Gastroesophageal sphincter (tissue), 4 donors: ENCODE measurements around the gene DNAJB6. TPM values are rescaled to one million over a fixed set of nuclear protein-coding genes. Genes with fewer than 3 reads are reported as not detected.

ENCODE experiments used
- ATAC-seq: fragments of 150-250 bp; one replicate; pipeline ENCODE4 v1.9.1; 2016; ENCODE audit warnings: mild to moderate bottlenecking, moderate library complexity
- H3K27ac ChIP-seq, 4 donors: fragments of 200-600 bp; sonication (generic) in 3 of 4; 1 replicate in 3 of 4; 2 replicates in 1 of 4; pipeline ENCODE4 v1.5.1; 2016 to 2019
- H3K27me3 ChIP-seq: fragments of 200-600 bp; sonication (generic); one replicate; pipeline ENCODE4 v1.5.1; 2019
- H3K36me3 ChIP-seq, 2 donors: fragments of 200-600 bp; sonication (generic); one replicate each; pipeline ENCODE4 v1.5.1; 2019; ENCODE audit warnings: control low read depth in 1 of 2
- H3K4me1 ChIP-seq, 3 donors: fragments of 200-600 bp; sonication (generic); 1 replicate in 2 of 3; 2 replicates in 1 of 3; pipeline ENCODE4 v1.5.1; 2016 to 2019; ENCODE audit warnings: control low read depth in 2 of 3
- H3K4me3 ChIP-seq, 2 donors: fragments of 200-600 bp; sonication (generic); one replicate each; pipeline ENCODE4 v1.5.1; 2019; ENCODE audit warnings: mild to moderate bottlenecking in 1 of 2, moderate library complexity in 1 of 2
- H3K9me3 ChIP-seq, 3 donors: fragments of 200-600 bp; sonication (generic); one replicate each; pipeline ENCODE4 v1.5.1; 2017 to 2019; ENCODE audit warnings: control low read depth in 2 of 3
- EP300 ChIP-seq: sonication (generic); formaldehyde crosslinking; IDR thresholded peaks from one replicate; pipeline ENCODE4 v1.6.1; 2017; ENCODE audit warnings: antibody characterized with exemption, mild to moderate bottlenecking
- POLR2A ChIP-seq, 2 donors: fragments of 450-650 bp; IDR thresholded peaks; one replicate each; pipeline ENCODE4 v1.6.1; 2017; ENCODE audit warnings: antibody characterized with exemption in 2 of 2, mild to moderate bottlenecking in 2 of 2, moderate library complexity in 1 of 2
- POLR2AphosphoS5 ChIP-seq: sonication (generic); formaldehyde crosslinking; IDR thresholded peaks from one replicate; pipeline ENCODE4 v1.6.1; 2017; ENCODE audit warnings: antibody characterized with exemption
- WGBS, 2 donors: methylation state at CpG; one replicate each; pipeline ENCODE4 v1.1.5; 2018; ENCODE audit warnings: low coverage in 1 of 2; 5-methylcytosine and 5-hydroxymethylcytosine counted together
- total RNA-seq, 4 donors: library from RNA; depleted of rRNA; stranded (reverse); fragments of >200 nt; gene quantifications; one replicate each; pipeline ENCODE4 v1.1.0, GENCODE V29; 2016
- TF ChIP-seq, protein P1 (sequence below), 4 experiments: fragments of 200-600 bp in 2 of 4; fragments of 450-650 bp in 2 of 4; sonication (generic) in 1 of 4; IDR thresholded peaks; one replicate each; pipeline ENCODE4 v1.5.1; 2017 to 2019; ENCODE audit warnings: antibody characterized with exemption in 4 of 4, mild to moderate bottlenecking in 2 of 4, moderate library complexity in 2 of 4

Gene DNAJB6
- total RNA-seq, 4 donors from 2014 or later, result 117 to 195 (median 148) TPM

DNA sequence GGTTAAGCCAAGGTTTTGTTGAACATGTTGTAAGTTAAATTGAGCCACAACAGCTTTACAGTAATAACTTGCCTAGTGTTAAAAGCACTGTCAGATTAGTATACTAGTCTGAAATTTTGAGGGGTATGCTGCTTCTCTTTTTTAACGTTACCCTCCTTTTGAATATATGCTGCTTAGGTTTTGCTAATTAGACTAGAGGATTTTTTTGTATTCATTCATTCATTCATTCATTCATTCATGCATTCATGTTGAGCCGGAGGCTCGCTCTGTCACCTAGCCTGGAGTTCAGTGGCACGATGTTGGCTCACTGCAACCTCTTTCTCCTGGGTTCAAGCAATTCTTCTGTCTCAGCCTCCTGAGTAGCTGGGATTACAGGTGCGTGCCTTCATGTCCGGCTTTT, 24.7 kb downstream of the DNAJB6 start:
- no peak overlapping the region for H3K4me3 ChIP-seq
- ATAC-seq, result no peak
- no peak overlapping the region for H3K27ac ChIP-seq
- H3K27me3 ChIP-seq, result no peaks in the 10 kb centered on the region
- TF ChIP-seq, protein P1, sequence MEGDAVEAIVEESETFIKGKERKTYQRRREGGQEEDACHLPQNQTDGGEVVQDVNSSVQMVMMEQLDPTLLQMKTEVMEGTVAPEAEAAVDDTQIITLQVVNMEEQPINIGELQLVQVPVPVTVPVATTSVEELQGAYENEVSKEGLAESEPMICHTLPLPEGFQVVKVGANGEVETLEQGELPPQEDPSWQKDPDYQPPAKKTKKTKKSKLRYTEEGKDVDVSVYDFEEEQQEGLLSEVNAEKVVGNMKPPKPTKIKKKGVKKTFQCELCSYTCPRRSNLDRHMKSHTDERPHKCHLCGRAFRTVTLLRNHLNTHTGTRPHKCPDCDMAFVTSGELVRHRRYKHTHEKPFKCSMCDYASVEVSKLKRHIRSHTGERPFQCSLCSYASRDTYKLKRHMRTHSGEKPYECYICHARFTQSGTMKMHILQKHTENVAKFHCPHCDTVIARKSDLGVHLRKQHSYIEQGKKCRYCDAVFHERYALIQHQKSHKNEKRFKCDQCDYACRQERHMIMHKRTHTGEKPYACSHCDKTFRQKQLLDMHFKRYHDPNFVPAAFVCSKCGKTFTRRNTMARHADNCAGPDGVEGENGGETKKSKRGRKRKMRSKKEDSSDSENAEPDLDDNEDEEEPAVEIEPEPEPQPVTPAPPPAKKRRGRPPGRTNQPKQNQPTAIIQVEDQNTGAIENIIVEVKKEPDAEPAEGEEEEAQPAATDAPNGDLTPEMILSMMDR (IDR thresholded peaks at IDR 0.05), result no peak
- TF ChIP-seq EP300, result no peak
- no peak for TF ChIP-seq POLR2AphosphoS5
- no peak for TF ChIP-seq POLR2A (IDR thresholded peaks at IDR 0.05)
- H3K36me3 ChIP-seq, result peaks cover 0 to 80% of the 10 kb centered on the region in 2 donors
- H3K9me3 ChIP-seq, result no peaks in the 10 kb centered on the region
- 90 to 97% methylated on average over 4 to 5 of the region's 6 CpGs for WGBS, 2 donors
- H3K4me1 ChIP-seq, result peaks cover 3 to 50% (median 6%) of the 10 kb centered on the region in 3 donors

DNA sequence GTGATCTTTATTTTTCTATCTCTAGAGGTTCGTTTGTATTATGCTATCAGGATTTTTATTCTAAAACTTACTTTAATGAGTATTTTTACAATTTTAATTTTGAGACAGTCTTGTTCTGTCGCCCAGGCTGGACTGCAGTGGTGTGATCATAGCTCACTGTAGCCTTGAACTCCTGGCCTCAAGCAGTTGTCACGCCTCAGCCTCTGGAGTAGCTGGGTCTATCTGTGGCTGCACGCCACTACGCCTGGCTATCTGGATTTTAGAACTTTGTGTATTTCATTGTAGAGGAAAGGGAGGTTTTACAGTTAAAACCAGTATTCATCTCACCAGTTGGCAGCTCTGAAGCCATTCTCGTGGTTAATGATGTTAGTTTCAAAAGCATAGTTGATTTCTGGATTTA, 25.9 kb downstream of the DNAJB6 start:
- Histone ChIP-seq H3K27ac (no peak overlapping the region), H3K36me3 (peaks cover 0 to 92% of the 10 kb centered on the region in 2 donors), H3K4me3 (no peak overlapping the region), H3K27me3 (no peaks in the 10 kb centered on the region), H3K4me1 (peaks cover 0 to 38% (median 0%) of the 10 kb centered on the region in 3 donors), H3K9me3 (no peaks in the 10 kb centered on the region)
- ATAC-seq, result no peak
- TF ChIP-seq POLR2AphosphoS5, result no peak
- TF ChIP-seq, protein P1 (IDR thresholded peaks at IDR 0.05), result no peak
- no peak for TF ChIP-seq POLR2A (IDR thresholded peaks at IDR 0.05)
- no peak for TF ChIP-seq EP300
- 77 to 90% methylated on average over 2 to 4 of the region's 6 CpGs for WGBS, 2 donors

DNA sequence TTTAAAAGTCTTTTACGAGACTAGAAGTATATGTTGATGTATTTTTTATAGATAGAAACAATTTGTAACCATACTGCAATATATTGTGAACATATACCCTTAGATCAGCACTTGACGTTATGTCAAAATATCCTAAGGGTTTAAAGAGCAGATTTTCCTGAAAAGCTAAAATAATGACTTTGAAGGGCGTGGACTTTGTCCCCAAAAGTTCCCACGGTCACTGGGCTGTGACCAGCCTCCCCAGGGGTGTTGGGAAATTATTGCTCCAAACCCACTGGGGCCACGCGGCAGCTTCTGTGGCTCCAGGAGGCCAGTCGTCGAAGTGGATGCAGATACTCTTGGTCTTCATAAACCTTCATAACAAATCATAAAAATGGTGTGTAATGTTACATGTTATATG, 29.9 kb downstream of the DNAJB6 start:
- 88 to 100% methylated on average over 6 to 7 of the region's 8 CpGs for WGBS, 2 donors
- H3K36me3 ChIP-seq, result peaks cover 0 to 100% of the 10 kb centered on the region in 2 donors

DNA sequence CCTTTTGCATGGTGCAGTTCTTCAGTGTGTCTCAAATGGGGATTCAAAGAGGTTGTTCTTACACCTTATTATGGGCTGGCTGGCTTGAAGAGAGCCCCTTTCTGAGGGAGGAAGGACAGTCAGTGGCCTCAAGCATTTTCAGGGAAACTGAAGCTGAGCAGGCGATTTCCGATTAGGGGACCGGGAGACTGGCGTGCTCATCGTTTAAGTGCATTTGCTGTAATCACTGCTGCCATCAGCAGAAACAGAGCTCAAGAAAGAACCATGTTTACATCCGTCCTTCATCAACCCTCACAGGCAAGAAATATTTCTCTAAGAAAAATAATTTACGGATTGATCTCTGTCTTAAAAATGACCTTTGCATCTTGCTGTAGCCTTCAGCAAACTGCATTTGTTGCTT, 32.2 kb downstream of the DNAJB6 start:
- Histone ChIP-seq H3K27me3 (no peaks in the 10 kb centered on the region), H3K27ac (no peak overlapping the region), H3K4me3 (no peak overlapping the region), H3K4me1 (no peaks in the 10 kb centered on the region), H3K9me3 (no peaks in the 10 kb centered on the region), H3K36me3 (peaks cover 0 to 100% of the 10 kb centered on the region in 2 donors)
- 81 to 84% methylated on average over 2 to 7 of the region's 7 CpGs for WGBS, 2 donors
- TF ChIP-seq EP300 (no peak), POLR2A (IDR thresholded peaks at IDR 0.05) (no peak), POLR2AphosphoS5 (no peak)
- TF ChIP-seq, protein P1 (IDR thresholded peaks at IDR 0.05), result no peak
- ATAC-seq, result no peak

More for the DNA sequence above, 29.9 kb downstream of the DNAJB6 start:
- Histone ChIP-seq H3K4me1 (no peaks in the 10 kb centered on the region), H3K27ac (no peak overlapping the region), H3K27me3 (no peaks in the 10 kb centered on the region), H3K9me3 (no peaks in the 10 kb centered on the region), H3K4me3 (no peak overlapping the region)
- no peak for ATAC-seq
- TF ChIP-seq POLR2A (IDR thresholded peaks at IDR 0.05), result no peak

DNA sequence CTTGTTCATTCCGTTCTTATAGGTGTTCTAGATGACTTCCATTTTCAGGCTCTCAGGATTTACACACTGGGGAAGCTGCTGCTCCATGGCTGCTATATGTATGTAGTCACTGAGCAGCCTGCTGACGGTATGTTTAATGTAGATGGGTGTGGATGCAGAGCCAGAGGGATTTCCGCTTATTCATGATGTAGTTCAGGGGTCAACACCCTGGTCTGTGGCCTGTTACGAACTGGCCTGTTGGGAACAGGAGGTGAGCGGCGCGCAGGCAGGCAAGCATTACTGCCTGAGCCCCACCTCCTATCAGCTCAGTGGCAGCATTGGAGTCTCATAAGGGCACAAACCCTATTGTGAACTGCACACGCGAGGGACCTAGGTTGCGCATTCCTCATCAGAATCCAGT, 33.9 kb downstream of the DNAJB6 start:
- peaks cover 0 to 84% of the 10 kb centered on the region in 2 donors for H3K36me3 ChIP-seq
- TF ChIP-seq, protein P1 (IDR thresholded peaks at IDR 0.05), result no peak
- TF ChIP-seq POLR2AphosphoS5 (no peak), POLR2A (IDR thresholded peaks at IDR 0.05) (no peak), EP300 (no peak)
- 82 to 90% methylated on average over 1 to 10 of the region's 10 CpGs for WGBS, 2 donors
- no peaks in the 10 kb centered on the region for H3K27me3 ChIP-seq
- H3K4me3 ChIP-seq, result no peak overlapping the region
- ATAC-seq, result no peak
- H3K27ac ChIP-seq, result no peak overlapping the region
- H3K4me1 ChIP-seq, result peaks cover 0 to 15% (median 2%) of the 10 kb centered on the region in 3 donors
- H3K9me3 ChIP-seq, result no peaks in the 10 kb centered on the region
